Measurements from ENCODE around the gene CLCA1. TPM values are rescaled to one million over a fixed set of nuclear protein-coding genes. Genes with fewer than 3 reads are reported as not detected.

CLCA1 gene
- total RNA-seq, 1 donor from 2014 or later: 0.05 TPM

GRCh38 chr1:86546787-86547221, 78.1 kb downstream of the CLCA1 start, which contains the start of gene CLCA4:
Gene CLCA4 (plus strand): TSS chr1:86547078. CDS start chr1:86547120, 42 bp downstream.
- H3K36me3 ChIP-seq: no peaks in the 10 kb centered on the region
- TF ChIP-seq, protein P1, sequence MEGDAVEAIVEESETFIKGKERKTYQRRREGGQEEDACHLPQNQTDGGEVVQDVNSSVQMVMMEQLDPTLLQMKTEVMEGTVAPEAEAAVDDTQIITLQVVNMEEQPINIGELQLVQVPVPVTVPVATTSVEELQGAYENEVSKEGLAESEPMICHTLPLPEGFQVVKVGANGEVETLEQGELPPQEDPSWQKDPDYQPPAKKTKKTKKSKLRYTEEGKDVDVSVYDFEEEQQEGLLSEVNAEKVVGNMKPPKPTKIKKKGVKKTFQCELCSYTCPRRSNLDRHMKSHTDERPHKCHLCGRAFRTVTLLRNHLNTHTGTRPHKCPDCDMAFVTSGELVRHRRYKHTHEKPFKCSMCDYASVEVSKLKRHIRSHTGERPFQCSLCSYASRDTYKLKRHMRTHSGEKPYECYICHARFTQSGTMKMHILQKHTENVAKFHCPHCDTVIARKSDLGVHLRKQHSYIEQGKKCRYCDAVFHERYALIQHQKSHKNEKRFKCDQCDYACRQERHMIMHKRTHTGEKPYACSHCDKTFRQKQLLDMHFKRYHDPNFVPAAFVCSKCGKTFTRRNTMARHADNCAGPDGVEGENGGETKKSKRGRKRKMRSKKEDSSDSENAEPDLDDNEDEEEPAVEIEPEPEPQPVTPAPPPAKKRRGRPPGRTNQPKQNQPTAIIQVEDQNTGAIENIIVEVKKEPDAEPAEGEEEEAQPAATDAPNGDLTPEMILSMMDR (IDR thresholded peaks at IDR 0.05; ENCODE audit: borderline replicate concordance): no peak
- no peak within 1 kb of the TSS for H3K27ac ChIP-seq (replicated peaks)
- no peaks in the 10 kb centered on the region for H3K27me3 ChIP-seq (ENCODE audit: low read depth)
- DNase-seq: no peak
- no peaks in the 10 kb centered on the region for H3K4me1 ChIP-seq
- intact Hi-C loops (cut with micrococcal nuclease): no loop called here
- no peak within 1 kb of the TSS for H3K4me3 ChIP-seq
- H3K9me3 ChIP-seq (replicated peaks): peaks cover 13% of the 10 kb centered on the region

GRCh38 chr1:86548839-86549238, 80.1 kb downstream of the CLCA1 start:
- intact Hi-C loops (cut with micrococcal nuclease): no loop called here
- Histone ChIP-seq H3K27ac (replicated peaks) (no peak overlapping the region), H3K4me1 (no peaks in the 10 kb centered on the region), H3K4me3 (no peak overlapping the region), H3K9me3 (replicated peaks) (peaks cover 16% of the 10 kb centered on the region), H3K36me3 (no peaks in the 10 kb centered on the region), H3K27me3 (ENCODE audit: low read depth) (no peaks in the 10 kb centered on the region)
- DNase-seq: no peak
- TF ChIP-seq, protein P1 (IDR thresholded peaks at IDR 0.05; ENCODE audit: borderline replicate concordance): no peak

Other genes with a start within 250 kb of the CLCA1 start
- gene ODF2L, start 72.6 kb upstream of the CLCA1 start, total RNA-seq: 6.4 TPM
- gene CLCA2, start 44.8 kb upstream of the CLCA1 start, total RNA-seq: not detected
- gene CLCA4, start 78.2 kb downstream of the CLCA1 start, total RNA-seq: 0.27 TPM
- gene SH3GLB1, start 235.6 kb downstream of the CLCA1 start, total RNA-seq: 114 TPM

Data from left ventricle myocardium inferior (tissue), 1 donor.